Measurements from ENCODE around the gene ASB16.

The ASB16 gene

GRCh38 chr17:44210342-44211192 lies 40.1 kb downstream of the ASB16 start:
- DNase-seq: peak; percentile 91 to 93

GRCh38 chr17:44211281-44212265 lies 41.1 kb downstream of the ASB16 start:
- no peak for DNase-seq

GRCh38 chr17:44212507-44213402 lies 42.3 kb downstream of the ASB16 start:
- no peak for DNase-seq

GRCh38 chr17:44213403-44214229 lies 43.1 kb downstream of the ASB16 start:
- no peak for DNase-seq

- DNase-seq: no peak
Observed at GRCh38 chr17:44214230-44214494, 43.7 kb downstream of the ASB16 start.

- DNase-seq: no peak
Observed at GRCh38 chr17:44214896-44215295, 44.4 kb downstream of the ASB16 start.

GRCh38 chr17:44216173-44216572 lies 45.7 kb downstream of the ASB16 start:
- DNase-seq: no peak

GRCh38 chr17:44216694-44217093 lies 46.2 kb downstream of the ASB16 start:
- DNase-seq: no peak

GRCh38 chr17:44217738-44218343 lies 47.3 kb downstream of the ASB16 start:
- no peak for DNase-seq

- DNase-seq: peak; percentile 86
Observed at GRCh38 chr17:44218344-44219107, 48.0 kb downstream of the ASB16 start.

- peak; percentile 71 for DNase-seq
Observed at GRCh38 chr17:44219108-44219615, 48.7 kb downstream of the ASB16 start.

GRCh38 chr17:44219616-44220212 lies 49.2 kb downstream of the ASB16 start, which contains the start of gene UBTF:
TSS of gene UBTF (minus strand) at chr17:44219675. CDS start at chr17:44218229, 1,446 bp downstream.
- DNase-seq: peak; percentile 63 to 67

GRCh38 chr17:44220213-44221083 lies 49.9 kb downstream of the ASB16 start:
- DNase-seq: peak; percentile 60 to 62

- peak; percentile 68 to 72 for DNase-seq
Observed at GRCh38 chr17:44221084-44221861, 50.8 kb downstream of the ASB16 start.

GRCh38 chr17:44221862-44222111 lies 51.3 kb downstream of the ASB16 start:
- DNase-seq: peak in 1 of 2 donors; percentile 41

- DNase-seq: peak; percentile 48 to 67
Observed at GRCh38 chr17:44222112-44222869, 51.8 kb downstream of the ASB16 start.

- DNase-seq: no peak
Observed at GRCh38 chr17:44223541-44224071, 53.1 kb downstream of the ASB16 start.
